Measurements from ENCODE around the gene LRPAP1.
"Not testable (repeated sequence)": the region's sequence is repeated elsewhere in the genome, so short reads cannot be mapped to it uniquely, and the experiment has no call there.

LRPAP1 gene

DNA sequence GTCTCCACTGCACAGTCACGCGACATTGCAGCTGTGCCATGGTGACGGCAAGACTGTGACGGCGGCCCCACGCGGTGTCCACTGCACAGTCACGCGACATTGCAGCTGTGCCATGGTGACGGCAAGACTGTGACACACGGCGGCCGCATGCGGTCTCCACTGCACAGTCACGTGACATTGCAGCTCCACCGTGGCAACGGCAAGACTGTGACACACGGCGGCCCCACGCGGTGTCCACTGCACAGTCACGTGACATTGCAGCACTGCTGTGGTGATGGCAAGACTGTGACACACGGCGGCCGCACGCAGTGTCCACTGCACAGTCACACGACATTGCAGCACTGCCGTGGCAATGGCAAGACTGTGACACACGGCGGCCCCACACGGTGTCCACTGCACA is 32.7 kb upstream of the LRPAP1 start:
- intact Hi-C loops (cut with DNase I), result not testable (repeated sequence)
- peak in 1 of 42 donors; percentile 3 for DNase-seq

DNA sequence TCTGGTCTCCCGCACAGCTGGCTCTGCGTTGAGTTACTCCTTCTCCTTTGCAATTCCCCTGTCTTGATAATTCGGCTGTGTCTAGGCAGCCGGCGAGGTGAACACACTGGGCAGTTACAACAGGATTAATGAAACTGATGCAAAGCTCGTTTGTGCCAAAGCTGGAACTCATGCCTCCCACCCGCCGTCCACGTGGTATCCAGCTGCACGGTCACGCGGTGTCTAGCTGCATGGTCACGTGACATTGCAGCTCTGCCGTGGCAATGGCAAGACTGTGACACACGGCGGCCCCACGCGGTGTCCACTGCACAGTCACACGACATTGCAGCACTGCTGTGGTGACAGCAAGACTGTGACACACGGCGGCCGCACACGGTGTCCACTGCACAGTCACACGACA is 31.2 kb upstream of the LRPAP1 start:
- intact Hi-C loops (cut with DNase I), result no loop called here
- peak in 1 of 42 donors; percentile 4 for DNase-seq

DNA sequence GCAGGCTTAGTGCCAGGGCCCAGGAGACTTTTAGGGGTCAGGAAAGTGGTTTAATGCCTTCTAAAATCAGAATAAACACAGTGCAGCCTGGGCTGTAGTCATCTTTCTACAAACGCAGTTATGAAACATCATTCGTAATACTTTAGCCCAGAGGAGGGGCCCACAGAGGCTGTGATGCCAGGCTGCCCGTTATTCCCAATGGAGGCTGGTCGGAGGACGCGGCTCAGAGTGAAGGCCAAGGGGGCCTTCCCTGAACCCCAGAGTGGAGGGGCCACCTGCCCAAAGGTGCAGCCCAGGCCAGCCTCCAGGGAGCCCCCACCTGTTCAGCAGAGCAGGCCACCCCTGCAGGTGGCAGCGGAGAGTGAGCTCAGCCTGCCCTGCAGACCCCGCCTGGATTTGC is 29.9 kb upstream of the LRPAP1 start:
- DNase-seq; intact Hi-C loops (cut with DNase I): not testable (repeated sequence)

DNA sequence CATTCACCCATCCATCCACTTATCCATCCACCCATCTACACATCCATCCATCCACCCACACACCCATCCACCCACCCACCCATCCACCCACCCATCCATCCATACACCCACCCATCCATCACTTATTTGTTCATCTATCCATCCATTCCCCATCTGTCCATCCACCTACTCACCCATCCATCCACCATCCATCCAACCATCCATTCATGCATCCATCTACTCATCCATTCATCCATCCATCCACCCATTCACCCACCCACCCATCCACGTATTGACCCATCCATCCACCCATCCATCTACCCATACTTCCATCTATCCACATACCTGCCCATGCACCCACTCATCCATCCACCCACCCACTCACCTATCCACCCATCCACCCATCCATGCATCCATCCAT is 28.2 kb upstream of the LRPAP1 start:
- intact Hi-C loops (cut with DNase I); DNase-seq: not testable (repeated sequence)

DNA sequence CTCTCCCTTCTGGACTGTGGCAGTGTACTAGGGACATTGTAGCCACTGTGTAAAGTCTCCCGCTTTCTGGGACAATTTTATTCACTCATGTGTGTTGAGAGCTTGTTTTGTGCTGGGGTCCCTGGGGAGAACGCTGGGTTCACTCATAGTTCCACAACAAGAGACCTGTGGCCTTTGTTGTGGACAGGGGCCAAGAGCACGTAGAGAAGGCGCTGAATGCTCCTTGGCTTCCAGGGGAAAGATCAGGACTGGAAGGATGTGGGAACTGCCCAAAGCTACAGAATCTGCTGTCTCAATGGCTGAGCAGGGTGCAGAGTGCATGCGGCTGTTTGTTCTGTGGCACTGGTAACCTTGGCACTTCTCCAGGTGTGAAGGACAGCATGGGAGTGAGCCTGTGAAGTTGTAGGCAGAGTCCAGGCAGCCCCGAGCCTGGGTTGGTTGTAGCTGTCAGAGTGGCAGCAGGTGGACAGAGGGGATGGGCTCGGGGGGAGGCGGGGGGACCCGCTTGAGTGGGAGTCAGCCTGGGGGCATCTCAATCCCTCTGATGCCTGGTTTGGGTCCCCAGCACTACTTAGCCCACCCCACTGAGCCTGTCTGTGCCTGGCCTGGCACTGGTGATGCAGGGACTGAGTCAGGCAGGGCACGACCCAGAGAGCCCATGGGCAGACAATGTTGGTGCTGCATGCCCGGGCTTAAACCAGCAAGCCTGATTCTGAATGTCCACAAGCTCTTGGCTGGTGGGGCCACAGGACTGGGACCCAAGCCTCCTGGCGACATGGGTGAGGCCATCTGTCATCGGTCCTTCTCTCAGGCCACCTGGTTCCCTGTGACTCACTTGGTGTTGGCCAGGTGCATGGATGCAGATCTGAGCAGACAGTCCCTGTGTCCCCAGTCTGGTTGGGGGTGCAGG is 27.4 kb upstream of the LRPAP1 start:
- DNase-seq, result peak in 1 of 42 donors; percentile 2
- intact Hi-C loops (cut with DNase I), result not testable (repeated sequence)

DNA sequence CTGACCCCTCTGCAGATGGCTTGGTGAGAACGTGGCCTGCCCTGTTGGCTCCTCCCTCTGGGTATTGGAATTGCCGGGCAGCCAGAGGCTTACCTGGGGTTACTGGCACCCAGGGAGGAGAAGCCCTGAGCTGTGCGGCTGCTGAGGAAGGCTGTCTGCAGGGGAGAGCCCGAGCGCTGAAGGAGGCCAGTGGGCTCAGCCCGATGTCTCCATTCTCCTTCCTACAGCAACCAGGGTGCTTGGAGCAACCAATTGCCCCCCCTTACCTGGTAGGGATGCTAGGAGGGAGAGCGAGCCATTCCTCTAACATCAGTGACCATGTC is 26.3 kb upstream of the LRPAP1 start:
- DNase-seq; intact Hi-C loops (cut with DNase I): not testable (repeated sequence)

DNA sequence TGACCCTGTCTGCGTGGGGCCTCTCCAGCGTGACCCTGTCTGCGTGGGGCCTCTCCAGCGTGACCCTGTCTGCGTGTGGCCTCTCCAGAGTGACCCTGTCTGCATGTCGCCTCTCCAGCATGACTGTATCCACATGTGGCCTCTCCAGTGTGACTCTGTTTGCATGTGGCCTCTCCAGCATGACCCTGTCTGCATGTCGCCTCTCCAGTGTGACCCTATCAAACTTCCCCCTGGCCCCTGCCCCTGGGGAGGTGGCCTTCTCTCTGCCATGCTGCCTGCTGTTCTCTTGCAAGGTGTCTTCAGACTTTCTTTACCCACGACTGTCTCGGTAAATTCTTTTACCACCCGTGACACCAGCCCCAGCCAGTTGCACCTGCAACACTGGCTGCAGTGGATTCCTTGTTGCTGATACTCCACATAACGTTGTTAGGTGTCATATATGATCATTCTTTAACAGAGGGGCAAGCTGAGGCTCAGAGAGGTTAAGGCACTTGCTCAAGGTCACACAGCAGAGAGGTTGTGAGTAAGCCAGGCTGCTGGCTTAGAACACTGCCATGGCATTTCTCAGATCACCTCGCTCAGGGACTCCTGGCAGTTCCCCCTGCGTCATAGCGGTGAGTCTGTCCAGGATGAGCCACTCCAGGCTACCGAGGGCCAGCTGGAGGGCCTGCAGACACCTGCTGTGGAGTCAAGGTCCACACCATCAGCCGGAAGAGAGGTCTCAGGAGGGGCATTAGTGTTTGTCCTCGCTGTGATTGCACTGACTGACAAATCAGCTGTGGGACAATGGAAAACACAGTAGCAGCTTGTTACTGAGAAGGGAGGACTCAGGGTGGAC is 25.7 kb upstream of the LRPAP1 start:
- DNase-seq; intact Hi-C loops (cut with DNase I): not testable (repeated sequence)

DNA sequence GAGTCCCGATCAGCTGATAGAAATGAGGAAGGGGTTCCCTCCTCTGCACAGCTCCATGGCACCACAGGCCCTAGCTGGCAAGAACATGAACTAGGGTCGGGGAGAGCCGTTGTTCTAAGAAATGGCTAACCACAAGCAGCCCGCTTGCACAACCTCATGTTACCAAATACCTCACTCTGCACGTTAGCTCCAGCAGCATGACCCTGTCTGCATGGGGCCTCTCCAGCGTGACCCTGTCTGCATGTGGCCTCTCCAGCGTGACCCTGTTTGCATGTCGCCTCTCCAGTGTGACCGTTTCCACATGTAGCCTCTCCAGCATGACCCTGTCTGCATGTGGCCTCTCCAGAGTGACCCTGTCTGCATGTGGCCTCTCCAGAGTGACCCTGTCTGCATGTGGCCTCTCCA is 24.9 kb upstream of the LRPAP1 start:
- intact Hi-C loops (cut with DNase I), result not testable (repeated sequence)
- peak in 5 of 42 donors; percentile 7 to 43 (median 12) for DNase-seq

DNA sequence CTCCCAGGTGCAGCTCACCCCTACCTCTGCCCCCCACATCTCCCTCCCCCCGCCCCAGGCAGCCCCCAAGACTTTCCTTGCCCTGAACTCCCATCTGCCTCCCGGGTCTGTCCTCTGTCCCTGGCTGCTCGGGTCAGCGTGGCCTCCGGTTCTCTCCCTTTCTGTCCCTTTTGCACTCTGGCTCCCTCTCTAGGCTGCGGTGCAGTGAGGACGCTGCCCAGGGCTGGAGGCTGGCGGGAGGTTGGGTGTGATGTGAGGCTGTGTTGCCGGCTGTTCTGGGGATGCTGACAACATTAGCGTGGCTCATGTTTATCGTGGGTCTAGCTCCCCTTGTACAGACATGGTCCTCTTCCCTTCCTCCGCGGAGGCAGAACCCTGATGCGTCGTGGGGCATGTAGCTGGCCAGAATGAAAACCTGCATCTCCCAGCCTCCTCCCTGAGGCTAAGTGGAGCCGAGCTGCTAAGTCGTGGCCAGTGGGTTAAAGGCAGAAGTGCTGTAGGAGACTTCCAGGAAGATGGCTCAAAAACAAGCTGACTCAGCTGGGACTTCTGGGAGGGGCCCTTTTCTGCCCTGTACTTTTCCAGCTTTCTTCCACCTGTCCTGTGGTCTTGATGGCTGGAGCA is 24.1 kb upstream of the LRPAP1 start:
- intact Hi-C loops (cut with DNase I); DNase-seq: not testable (repeated sequence)

DNA sequence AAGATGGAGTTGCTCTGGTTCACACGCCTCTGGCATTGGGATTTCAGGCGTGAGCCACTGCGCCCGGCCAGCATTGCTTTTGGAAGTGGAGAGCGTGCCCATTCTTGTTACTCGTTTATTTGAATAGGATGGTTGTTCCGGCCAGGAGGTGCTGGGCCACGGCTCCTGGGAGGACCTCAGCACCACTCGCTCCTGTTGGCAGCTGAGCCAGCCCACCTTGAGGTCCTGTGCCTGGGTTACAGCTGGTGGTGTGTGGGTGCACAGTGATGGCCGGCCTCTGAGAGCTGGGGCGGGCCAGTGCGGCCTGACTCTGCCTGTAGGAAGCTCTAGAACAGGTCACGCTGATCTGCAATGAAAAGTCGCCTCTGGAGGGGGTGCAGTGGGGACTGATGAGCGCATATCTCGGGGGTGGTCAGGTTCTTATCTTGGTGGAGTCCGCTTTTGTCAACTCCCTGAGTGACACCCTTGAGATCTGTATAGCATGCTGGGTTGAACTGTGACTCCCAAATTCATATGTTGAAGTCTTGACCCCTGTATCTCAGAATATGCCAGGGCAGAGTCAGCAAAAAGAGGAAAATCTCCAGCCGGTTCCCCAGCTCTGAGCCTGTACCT is 23.3 kb upstream of the LRPAP1 start:
- DNase-seq, result peak in 1 of 42 donors; percentile 32
- intact Hi-C loops (cut with DNase I), result not testable (repeated sequence)

DNA sequence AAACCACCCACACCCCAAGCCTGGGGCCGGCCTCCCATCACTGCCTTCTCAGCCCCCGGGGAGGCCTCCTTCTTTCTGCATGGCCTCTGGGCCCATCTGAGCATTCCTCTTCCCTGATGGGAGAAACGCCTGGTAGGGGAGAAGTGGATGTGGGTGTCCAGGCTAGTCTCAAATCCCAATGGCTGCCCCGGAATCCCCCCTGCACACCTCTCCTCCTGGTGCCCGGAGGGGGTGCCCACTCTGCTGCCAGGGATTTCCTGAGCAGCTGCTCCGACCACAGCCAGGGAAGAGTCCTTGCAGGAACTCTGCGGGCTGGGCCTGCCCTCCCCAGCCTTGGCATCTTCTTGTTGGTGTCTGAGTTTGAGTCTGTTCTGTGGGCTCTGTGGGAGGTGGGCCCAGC is 19.1 kb upstream of the LRPAP1 start:
- intact Hi-C loops (cut with DNase I); DNase-seq: not testable (repeated sequence)

DNA sequence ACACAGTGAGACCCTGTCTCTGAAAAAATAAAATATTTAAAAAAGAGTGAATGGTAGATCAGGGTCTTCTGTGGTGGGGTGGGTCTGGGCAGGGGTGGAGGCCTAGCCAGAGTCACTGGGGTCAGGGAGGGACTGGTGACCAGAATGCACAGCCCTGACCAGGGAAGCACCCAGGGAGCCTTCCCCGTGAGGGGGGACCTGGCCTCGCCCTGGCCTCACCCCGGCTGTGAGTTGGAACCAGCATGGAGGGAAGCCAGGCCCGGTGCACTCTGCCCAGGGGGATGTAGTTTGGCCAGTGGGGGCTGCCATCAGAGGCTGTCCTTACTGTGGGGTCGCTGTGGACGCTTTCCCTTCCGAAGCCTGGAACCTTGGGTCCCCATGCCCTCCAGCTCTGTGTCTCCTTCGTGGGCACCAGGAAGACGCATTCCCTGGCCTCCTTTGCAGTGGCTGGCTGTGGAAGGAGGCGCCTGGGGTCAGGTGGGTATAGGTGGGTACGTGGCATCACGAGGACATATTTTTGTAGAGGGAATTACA is 18.6 kb upstream of the LRPAP1 start:
- intact Hi-C loops (cut with DNase I); DNase-seq: not testable (repeated sequence)

DNA sequence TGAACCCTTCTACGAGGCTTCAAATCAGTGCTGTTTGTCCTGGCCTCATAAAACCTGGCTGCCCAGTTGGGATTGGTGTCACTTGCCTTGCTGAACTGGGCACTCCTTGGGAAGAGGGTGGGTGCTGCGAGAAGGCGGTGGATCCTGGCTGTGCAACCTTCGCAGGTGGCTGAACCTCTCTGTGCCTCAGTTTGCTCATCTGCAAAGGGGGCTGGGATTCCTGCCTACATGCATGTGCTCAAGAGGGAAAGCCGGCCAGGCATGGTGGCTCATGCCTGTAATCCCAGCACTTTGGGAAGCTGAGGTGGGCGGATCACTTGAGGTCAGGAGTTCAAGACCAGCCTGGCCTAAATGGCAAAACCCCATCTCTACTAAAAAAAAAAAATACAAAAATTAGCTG is 17.8 kb upstream of the LRPAP1 start:
- intact Hi-C loops (cut with DNase I); DNase-seq: not testable (repeated sequence)

DNA sequence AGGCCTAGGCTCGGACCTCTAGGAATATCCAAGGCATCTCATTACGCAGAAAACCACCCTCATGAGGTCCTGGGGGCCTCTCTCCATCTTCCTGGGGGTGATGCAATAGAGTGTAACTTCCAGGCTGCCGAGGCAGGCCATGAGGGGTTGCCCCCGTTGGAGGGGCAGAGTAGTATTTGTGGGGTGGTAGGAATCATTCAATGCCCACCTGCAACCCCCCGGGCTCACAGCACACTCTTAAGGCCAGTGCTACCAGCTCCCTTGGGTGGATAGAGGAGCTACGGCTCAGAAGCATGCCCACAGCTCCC is 17.4 kb upstream of the LRPAP1 start:
- DNase-seq; intact Hi-C loops (cut with DNase I): not testable (repeated sequence)

DNA sequence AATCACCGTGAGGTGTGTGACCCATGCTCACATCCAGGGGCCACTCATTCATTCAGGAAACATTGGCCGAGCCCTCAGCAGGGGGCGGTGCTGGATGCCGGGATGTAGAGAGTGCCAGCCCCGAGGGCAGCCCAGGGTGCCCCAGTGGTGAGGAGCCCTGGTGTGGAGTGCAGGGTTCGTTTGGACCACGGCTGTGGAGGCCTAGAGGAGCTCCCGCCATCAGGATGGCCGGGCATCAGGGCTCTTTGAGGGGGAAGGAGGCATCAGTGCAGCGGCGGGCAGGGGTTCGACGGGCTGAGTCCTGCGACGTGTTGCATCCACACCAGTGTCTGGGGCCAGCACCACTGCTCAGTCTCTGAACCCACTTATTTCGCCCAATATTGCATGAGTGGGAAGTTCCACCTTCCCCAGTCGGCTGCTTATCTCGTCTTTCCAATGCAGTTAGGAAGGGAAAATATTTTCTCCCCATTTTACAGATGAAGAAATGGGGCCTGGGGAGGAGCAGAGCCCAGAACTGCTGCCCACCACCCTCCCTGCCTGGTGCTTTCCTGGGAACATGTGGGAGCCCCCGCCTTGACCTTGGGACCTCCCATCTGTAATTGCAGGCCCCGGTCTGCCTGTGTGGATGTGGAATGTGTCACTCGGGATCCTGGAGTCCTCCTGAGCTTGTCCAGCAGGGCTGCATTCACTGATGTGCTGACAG is 16.9 kb upstream of the LRPAP1 start:
- DNase-seq; intact Hi-C loops (cut with DNase I): not testable (repeated sequence)

DNA sequence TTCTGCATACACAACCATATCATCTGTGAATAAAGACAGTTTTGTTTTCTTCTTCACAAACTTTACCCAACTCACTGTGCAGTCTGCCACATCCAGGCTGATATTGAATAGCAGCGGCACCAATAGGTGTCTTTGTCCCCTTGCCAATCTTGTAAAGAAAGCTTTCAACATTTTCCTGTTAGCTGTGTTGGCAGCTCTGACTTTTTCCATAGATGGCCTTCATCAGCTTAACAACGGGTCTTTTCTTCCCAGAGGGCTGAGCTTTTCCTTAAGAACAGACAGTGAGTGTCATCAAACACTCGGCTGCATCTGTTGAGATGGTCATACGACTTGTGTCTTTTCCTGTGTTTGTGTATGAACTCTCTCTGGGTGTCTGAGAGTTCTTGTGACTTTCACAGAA is 14.5 kb upstream of the LRPAP1 start:
- DNase-seq; intact Hi-C loops (cut with DNase I): not testable (repeated sequence)

DNA sequence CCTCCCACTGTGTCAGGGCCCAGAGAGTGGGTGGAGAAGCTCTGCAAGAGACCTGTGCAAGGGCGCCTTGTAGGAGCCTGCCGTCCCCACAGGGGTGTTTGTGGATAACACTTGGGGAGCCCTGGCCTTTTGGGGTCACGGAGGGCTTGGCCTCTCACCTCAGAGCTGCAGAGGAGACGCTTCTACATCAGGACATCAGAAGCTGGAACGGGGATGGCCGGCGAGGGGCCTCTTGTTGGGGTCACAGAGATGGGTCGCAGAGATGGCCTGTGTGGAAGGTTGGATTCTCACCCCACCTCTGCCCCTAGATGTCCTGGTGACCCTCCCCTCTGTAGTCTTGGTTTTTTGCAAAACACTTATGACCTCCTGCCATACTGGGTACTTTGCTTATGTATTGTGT is 13.1 kb upstream of the LRPAP1 start:
- DNase-seq; intact Hi-C loops (cut with DNase I): not testable (repeated sequence)

DNA sequence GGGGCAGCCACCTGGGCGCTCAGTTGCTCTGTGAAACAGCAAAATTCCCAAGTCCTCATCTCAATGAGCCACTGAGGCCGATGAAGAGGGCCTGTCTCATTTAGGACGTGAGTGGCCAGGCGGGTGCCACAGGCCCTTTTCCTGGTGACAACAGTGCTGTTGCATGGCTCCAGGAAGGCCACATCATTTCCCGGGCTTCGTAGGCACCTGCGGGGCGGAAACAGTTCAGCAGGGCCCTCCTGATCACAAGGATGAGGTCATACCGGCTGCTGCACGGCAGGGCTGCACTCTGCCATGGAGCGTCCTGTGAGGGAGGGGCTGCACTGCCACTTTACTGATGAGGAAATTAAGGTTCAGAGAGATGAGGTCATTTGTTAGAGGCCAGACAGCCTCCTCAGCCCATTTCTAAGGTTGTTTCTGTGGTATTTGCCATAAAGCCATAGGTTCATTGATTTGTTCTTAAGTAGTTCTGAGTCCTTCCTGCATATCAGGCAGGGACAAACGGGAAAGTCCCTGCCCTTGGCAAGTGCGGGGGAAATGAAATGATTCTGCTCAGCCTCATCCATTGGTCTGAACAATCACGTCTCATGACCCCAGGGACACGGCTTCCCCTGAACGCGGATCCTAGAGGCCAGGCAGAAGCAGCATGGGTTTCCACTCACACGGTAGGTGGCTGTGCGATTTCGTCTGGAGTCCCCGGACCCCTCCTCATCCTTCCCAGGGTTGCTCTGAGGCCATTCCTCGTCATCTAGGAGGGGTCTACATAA is 12.2 kb upstream of the LRPAP1 start:
- peak in 2 of 42 donors; percentile 29 to 36 for DNase-seq
- intact Hi-C loops (cut with DNase I), result not testable (repeated sequence)

All from head of caudate nucleus (tissue), 42 donors.